AG04450 (cell line): ENCODE measurements around the gene SLC25A29. TPM values are rescaled to one million over a fixed set of nuclear protein-coding genes. Genes with fewer than 3 reads are reported as not detected.

Experiments
- CTCF ChIA-PET: fragments of 300-600, 350-600 bp; formaldehyde crosslinking; extraction: SDS; loops from one replicate; lab custom pipeline; 2022; ENCODE audit warnings: antibody characterized with exemption, inconsistent platforms; lab: Charles Lee
- POLR2A ChIA-PET: fragments of 350-600 bp; formaldehyde crosslinking; extraction: SDS; loops from one replicate; lab custom pipeline; 2021; ENCODE audit warnings: antibody characterized with exemption, inconsistent platforms; lab: Yijun Ruan, JAX
- DNase-seq: peaks from one replicate; pipeline ENCODE4 v3.0.0-alpha.2; 2011; ENCODE audit warnings: low read depth, low spot score
- H3K27ac ChIP-seq: one replicate; pipeline ENCODE4 v1.5.1; 2012; ENCODE audit warnings: low read depth, low read length, control low read depth
- H3K27me3 ChIP-seq: one replicate; pipeline ENCODE4 v1.6.0; 2012; ENCODE audit warnings: low read length; ENCODE audit not compliant: control insufficient read depth, insufficient read depth
- H3K4me3 ChIP-seq: 2 replicates; pipeline ENCODE4 v1.5.1; 2011; ENCODE audit warnings: mild to moderate bottlenecking, low read depth, low read length, control low read depth
- H3K9me3 ChIP-seq: 2 replicates; pipeline ENCODE4 v1.5.1; 2012; ENCODE audit warnings: low read length; ENCODE audit not compliant: control insufficient read depth, insufficient read depth
- CTCF ChIP-seq: IDR thresholded peaks from 2 replicates; pipeline ENCODE4 v1.5.1; 2011; ENCODE audit warnings: low read depth, low read length, control low read depth, inconsistent platforms
- polyA plus RNA-seq: library from polyadenylated mRNA; depleted of rRNA; stranded (reverse); fragments of >200 nt; gene quantifications from 2 replicates; pipeline ENCODE4 v1.2.3, GENCODE V29; 2011

Gene SLC25A29
- polyA plus RNA-seq, 1 experiment, result 21.3 TPM

- Histone ChIP-seq H3K4me3 (no peak overlapping the region), H3K9me3 (no peaks in the 10 kb centered on the region; the same call in 1 of the 2 replicates), H3K27me3 (peaks cover 2% of the 10 kb centered on the region), H3K27ac (no peak overlapping the region)
- TF ChIP-seq CTCF, result no peak
- DNase-seq, result no peak
- POLR2A ChIA-PET, result interaction anchor here (0.7 kb wide), 1 partner anchor 92 kb away, joined by 3 read pairs; no protein-coding TSS in a partner anchor
- CTCF ChIA-PET, result no interaction called here
Measured at GRCh38 chr14:100330388-100330931, 24.2 kb upstream of the SLC25A29 start.

DNA sequence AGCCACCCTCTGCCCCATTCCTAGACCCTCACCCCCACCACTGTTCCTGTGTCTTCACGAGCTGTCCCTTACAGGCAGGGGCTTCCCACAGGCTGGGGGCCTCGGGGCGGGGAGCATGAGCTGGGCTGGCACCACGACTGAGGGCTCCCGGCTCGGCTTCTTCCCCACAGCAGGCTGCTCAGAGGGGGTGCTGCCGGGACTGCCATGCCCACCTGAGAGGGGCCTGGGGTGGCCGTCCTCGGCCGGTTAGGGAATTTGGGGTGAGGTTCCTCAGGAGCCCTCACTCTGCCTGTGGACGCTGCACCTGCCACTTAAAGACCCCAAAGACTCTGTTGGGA lies 23.7 kb upstream of the SLC25A29 start:
- DNase-seq, result no peak

GRCh38 chr14:100329233-100330006 lies 23.2 kb upstream of the SLC25A29 start:
- POLR2A ChIA-PET, result no interaction called here
- Histone ChIP-seq H3K9me3 (no peaks in the 10 kb centered on the region; the same call in 1 of the 2 replicates), H3K27ac (peak overlapping the region; percentile 2), H3K27me3 (peaks cover 2% of the 10 kb centered on the region), H3K4me3 (no peak overlapping the region)
- DNase-seq, result no peak
- CTCF ChIA-PET, result no interaction called here
- no peak for TF ChIP-seq CTCF

More for the DNA sequence above, 23.7 kb upstream of the SLC25A29 start:
- ChIA-PET POLR2A (no interaction called here), CTCF (no interaction called here)
- Histone ChIP-seq H3K4me3 (no peak overlapping the region), H3K27me3 (peaks cover 2% of the 10 kb centered on the region), H3K9me3 (no peaks in the 10 kb centered on the region; the same call in 1 of the 2 replicates), H3K27ac (no peak overlapping the region)
- TF ChIP-seq CTCF, result no peak

DNA sequence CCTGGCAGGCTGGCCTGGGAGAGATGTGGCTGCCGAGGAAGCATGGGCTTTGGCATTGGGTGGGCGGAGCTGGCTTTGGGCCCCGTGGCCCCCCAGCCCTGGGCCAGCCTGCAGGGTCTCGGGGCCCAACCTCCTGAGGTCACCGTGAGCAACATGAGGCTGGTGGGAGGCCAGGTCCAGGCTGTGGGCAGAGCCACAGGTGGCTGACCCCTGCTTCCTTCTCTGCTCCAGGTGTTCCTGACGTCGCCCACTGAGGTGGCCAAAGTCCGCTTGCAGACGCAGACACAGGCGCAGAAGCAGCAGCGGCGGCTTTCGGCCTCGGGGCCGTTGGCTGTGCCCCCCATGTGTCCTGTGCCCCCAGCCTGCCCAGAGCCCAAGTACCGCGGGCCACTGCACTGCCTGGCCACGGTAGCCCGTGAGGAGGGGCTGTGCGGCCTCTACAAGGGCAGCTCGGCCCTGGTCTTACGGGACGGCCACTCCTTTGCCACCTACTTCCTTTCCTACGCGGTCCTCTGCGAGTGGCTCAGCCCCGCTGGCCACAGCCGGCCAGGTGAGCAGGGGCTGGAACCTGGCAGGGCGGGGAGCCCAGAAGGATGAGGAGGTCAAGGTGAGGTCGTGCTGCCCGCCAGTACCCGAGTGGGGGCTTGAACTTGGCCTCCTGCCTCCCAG lies 22.4 kb upstream of the SLC25A29 start:
- TF ChIP-seq CTCF, result no peak
- no peak overlapping the region for H3K4me3 ChIP-seq
- H3K9me3 ChIP-seq, result no peaks in the 10 kb centered on the region; the same call in 1 of the 2 replicates
- H3K27ac ChIP-seq, result no peak overlapping the region
- CTCF ChIA-PET, result no interaction called here
- DNase-seq, result no peak
- POLR2A ChIA-PET, result interaction anchor here (0.7 kb wide), 1 partner anchor 21 kb away, joined by 3 read pairs; no protein-coding TSS in a partner anchor
- H3K27me3 ChIP-seq, result peaks cover 2% of the 10 kb centered on the region

DNA sequence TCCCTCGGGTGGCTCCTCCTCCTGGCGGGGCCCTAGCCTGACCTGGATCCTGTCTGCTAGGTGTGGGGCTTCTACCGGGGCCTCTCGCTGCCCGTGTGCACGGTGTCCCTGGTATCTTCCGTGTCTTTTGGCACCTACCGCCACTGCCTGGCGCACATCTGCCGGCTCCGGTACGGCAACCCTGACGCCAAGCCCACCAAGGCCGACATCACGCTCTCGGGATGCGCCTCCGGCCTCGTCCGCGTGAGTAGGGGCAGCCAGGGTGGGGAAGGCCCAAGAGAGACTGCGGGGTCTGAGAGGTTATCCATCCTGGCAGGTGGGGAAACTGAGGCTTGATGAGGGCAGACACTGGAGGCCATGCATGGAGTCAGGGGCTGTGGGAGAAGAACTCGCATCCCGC lies 20.9 kb upstream of the SLC25A29 start:
- CTCF ChIA-PET, result no interaction called here
- Histone ChIP-seq H3K27me3 (peaks cover 2% of the 10 kb centered on the region), H3K27ac (no peak overlapping the region), H3K4me3 (no peak overlapping the region), H3K9me3 (no peaks in the 10 kb centered on the region; the same call in 1 of the 2 replicates)
- TF ChIP-seq CTCF, result no peak
- POLR2A ChIA-PET, result no interaction called here
- DNase-seq, result no peak
